Colonic mucosa (tissue), 4 donors: ENCODE data around the gene TRIB2. TPM values are rescaled to one million over a fixed set of nuclear protein-coding genes. Genes with fewer than 3 reads are reported as not detected.

Source experiments
- DNase-seq: peaks from one replicate; pipeline ENCODE4 v3.0.0-alpha.2; 2020
- H3K27ac ChIP-seq: fragments of 200-600 bp; one replicate; pipeline ENCODE4 v1.8.0; 2021
- H3K27me3 ChIP-seq: fragments of 200-600 bp; one replicate; pipeline ENCODE4 v1.8.0; 2021
- H3K36me3 ChIP-seq: fragments of 200-600 bp; one replicate; pipeline ENCODE4 v1.8.0; 2021
- H3K4me1 ChIP-seq: fragments of 200-600 bp; one replicate; pipeline ENCODE4 v1.8.0; 2021; ENCODE audit warnings: mild to moderate bottlenecking
- H3K4me3 ChIP-seq: fragments of 200-600 bp; one replicate; pipeline ENCODE4 v1.8.0; 2021
- H3K9ac ChIP-seq, 2 donors: one replicate each; pipeline ENCODE4 v1.7.0; 2013; ENCODE audit warnings: control low read depth in 2 of 2, low read depth in 2 of 2, low read length in 2 of 2
- H3K9me3 ChIP-seq: fragments of 200-600 bp; one replicate; pipeline ENCODE4 v1.8.0; 2021
- CTCF ChIP-seq: fragments of 200-600 bp; IDR thresholded peaks from one replicate; pipeline ENCODE4 v1.8.0; 2022; ENCODE audit warnings: antibody characterized with exemption, mild to moderate bottlenecking
- intact Hi-C: fragments of 100-400 bp; cut with DNase I; formaldehyde crosslinking; loops from one replicate; pipeline ENCODE4 v1.14.1; 2022
- total RNA-seq, 2 donors: library from RNA; stranded (reverse); fragmentation: NEBNext Ultra II Directional in 1 of 2; extraction: Animal tissue kit (Norgen Biotek cat#: 25700) in 1 of 2; gene quantifications; one replicate each; pipeline ENCODE4 v1.2.1, GENCODE V29; 2021
- donor health status: healthy.
- donor health status: DM: no; HTN: no; CAD: no.
- donor health status: DM: no; HTN: no; CAD: no.

The TRIB2 gene
- total RNA-seq, 2 donors from 2014 or later: 3.7 to 10.5 TPM

GRCh38 chr2:12737738-12738485 is 21.2 kb downstream of the TRIB2 start:
- intact Hi-C loops: no loop called here
- Histone ChIP-seq H3K4me1 (no peaks in the 10 kb centered on the region), H3K27ac (no peak overlapping the region), H3K9me3 (no peaks in the 10 kb centered on the region), H3K36me3 (no peaks in the 10 kb centered on the region), H3K27me3 (no peaks in the 10 kb centered on the region), H3K9ac (no peak overlapping the region), H3K4me3 (no peak overlapping the region)
- no peak for TF ChIP-seq CTCF
- no peak for DNase-seq

- no peaks in the 10 kb centered on the region for H3K4me1 ChIP-seq
- DNase-seq: no peak
- H3K4me3 ChIP-seq: no peak overlapping the region
- intact Hi-C loops: no loop called here
- H3K9me3 ChIP-seq: no peaks in the 10 kb centered on the region
- no peak for TF ChIP-seq CTCF
- no peaks in the 10 kb centered on the region for H3K36me3 ChIP-seq
- no peak overlapping the region for H3K27ac ChIP-seq
- no peaks in the 10 kb centered on the region for H3K27me3 ChIP-seq
- no peak overlapping the region for H3K9ac ChIP-seq
Measured at GRCh38 chr2:12739721-12740254, 23.1 kb downstream of the TRIB2 start.

GRCh38 chr2:12741380-12741779 is 24.6 kb downstream of the TRIB2 start:
- no peaks in the 10 kb centered on the region for H3K36me3 ChIP-seq
- no peak overlapping the region for H3K27ac ChIP-seq
- intact Hi-C loops: no loop called here
- TF ChIP-seq CTCF: no peak
- no peak for DNase-seq
- no peaks in the 10 kb centered on the region for H3K27me3 ChIP-seq
- H3K9ac ChIP-seq: no peak overlapping the region
- H3K4me3 ChIP-seq: no peak overlapping the region
- H3K4me1 ChIP-seq: no peaks in the 10 kb centered on the region
- H3K9me3 ChIP-seq: no peaks in the 10 kb centered on the region

- DNase-seq: no peak
- intact Hi-C loops: no loop called here
- Histone ChIP-seq H3K9me3 (no peaks in the 10 kb centered on the region), H3K4me1 (no peaks in the 10 kb centered on the region), H3K27ac (no peak overlapping the region), H3K9ac (no peak overlapping the region), H3K4me3 (no peak overlapping the region), H3K27me3 (no peaks in the 10 kb centered on the region), H3K36me3 (no peaks in the 10 kb centered on the region)
- no peak for TF ChIP-seq CTCF
Measured at GRCh38 chr2:12742891-12743290, 26.2 kb downstream of the TRIB2 start.

GRCh38 chr2:12750166-12750905 is 33.6 kb downstream of the TRIB2 start:
- Histone ChIP-seq H3K9ac (no peak overlapping the region), H3K4me3 (no peak overlapping the region), H3K27ac (no peak overlapping the region), H3K9me3 (no peaks in the 10 kb centered on the region), H3K36me3 (no peaks in the 10 kb centered on the region), H3K27me3 (no peaks in the 10 kb centered on the region), H3K4me1 (no peaks in the 10 kb centered on the region)
- intact Hi-C loops: no loop called here
- DNase-seq: no peak
- no peak for TF ChIP-seq CTCF
